Measurements from ENCODE around the gene ZNF462. TPM values are rescaled to one million over a fixed set of nuclear protein-coding genes. Genes with fewer than 3 reads are reported as not detected.

The ZNF462 gene
- total RNA-seq, 1 donor from 2014 or later, result 32.1 TPM

DNA sequence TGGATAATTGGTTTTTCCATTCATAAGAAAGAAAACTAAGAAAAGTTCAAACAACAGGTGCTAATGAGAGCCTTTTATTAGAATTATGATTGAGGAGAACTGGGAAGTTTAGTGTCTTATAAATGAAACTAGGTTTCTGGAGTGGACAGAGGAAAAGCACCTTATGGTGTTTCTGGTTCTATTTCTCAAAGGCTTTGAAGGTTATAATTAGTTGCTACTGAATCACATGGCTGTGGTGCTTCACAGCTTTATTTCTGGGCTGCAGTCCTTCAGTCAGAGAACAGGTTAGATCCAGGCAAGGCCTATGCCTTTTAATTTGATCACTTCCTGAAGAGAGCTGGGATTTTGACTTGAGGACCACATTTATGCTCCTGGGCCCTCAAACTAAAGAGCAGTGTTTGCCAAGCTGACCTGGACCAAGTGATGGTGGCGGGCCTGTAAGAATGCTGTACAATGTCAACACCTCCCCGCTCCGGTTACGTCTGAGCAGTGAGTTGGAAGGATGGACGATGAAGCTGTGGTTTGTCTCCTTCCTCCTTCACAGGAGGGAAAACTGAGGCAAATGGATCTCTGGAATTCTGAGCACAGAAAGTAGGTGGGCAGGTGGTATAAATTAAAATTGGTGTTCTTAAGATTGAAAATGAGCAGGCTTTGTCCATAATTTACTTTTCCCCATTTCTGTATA lies 56.0 kb downstream of the ZNF462 start:
- Histone ChIP-seq H3K27me3 (ENCODE audit: control insufficient read depth, insufficient read depth, low read length) (no peaks in the 10 kb centered on the region), H3K36me3 (ENCODE audit: control insufficient read depth, insufficient read depth, low read length) (no peaks in the 10 kb centered on the region), H3K4me3 (ENCODE audit: low read depth, low read length) (no peak overlapping the region)
- DNase-seq (ENCODE audit: low read depth), result no peak
- TF ChIP-seq, protein P1, sequence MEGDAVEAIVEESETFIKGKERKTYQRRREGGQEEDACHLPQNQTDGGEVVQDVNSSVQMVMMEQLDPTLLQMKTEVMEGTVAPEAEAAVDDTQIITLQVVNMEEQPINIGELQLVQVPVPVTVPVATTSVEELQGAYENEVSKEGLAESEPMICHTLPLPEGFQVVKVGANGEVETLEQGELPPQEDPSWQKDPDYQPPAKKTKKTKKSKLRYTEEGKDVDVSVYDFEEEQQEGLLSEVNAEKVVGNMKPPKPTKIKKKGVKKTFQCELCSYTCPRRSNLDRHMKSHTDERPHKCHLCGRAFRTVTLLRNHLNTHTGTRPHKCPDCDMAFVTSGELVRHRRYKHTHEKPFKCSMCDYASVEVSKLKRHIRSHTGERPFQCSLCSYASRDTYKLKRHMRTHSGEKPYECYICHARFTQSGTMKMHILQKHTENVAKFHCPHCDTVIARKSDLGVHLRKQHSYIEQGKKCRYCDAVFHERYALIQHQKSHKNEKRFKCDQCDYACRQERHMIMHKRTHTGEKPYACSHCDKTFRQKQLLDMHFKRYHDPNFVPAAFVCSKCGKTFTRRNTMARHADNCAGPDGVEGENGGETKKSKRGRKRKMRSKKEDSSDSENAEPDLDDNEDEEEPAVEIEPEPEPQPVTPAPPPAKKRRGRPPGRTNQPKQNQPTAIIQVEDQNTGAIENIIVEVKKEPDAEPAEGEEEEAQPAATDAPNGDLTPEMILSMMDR (IDR thresholded peaks at IDR 0.05; ENCODE audit: insufficient read depth, low read length, poor library complexity, severe bottlenecking), result no peak

DNA sequence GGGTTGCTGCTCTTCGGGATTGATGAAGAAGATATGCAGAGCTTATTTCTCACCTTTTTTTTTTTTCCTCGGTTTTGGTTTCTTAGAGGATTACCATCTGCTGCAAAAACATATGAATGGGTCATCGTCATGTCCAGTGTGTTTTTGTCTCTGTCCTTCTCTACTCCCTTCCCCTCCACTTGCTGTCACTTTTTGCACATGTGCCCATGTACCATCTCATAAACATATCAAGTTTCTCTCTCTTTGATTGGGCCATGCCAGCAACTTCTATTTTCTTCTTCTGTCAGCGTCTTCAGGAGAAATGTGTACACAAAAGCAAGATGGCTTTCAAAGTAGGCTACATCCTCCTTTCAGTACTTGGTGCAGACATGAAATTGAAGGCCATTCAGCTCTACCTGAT lies 57.1 kb downstream of the ZNF462 start:
- Histone ChIP-seq H3K36me3 (ENCODE audit: control insufficient read depth, insufficient read depth, low read length) (no peaks in the 10 kb centered on the region), H3K4me3 (ENCODE audit: low read depth, low read length) (no peak overlapping the region), H3K27me3 (ENCODE audit: control insufficient read depth, insufficient read depth, low read length) (no peaks in the 10 kb centered on the region)
- TF ChIP-seq, protein P1 (IDR thresholded peaks at IDR 0.05; ENCODE audit: insufficient read depth, low read length, poor library complexity, severe bottlenecking), result no peak
- no peak for DNase-seq (ENCODE audit: low read depth)

DNA sequence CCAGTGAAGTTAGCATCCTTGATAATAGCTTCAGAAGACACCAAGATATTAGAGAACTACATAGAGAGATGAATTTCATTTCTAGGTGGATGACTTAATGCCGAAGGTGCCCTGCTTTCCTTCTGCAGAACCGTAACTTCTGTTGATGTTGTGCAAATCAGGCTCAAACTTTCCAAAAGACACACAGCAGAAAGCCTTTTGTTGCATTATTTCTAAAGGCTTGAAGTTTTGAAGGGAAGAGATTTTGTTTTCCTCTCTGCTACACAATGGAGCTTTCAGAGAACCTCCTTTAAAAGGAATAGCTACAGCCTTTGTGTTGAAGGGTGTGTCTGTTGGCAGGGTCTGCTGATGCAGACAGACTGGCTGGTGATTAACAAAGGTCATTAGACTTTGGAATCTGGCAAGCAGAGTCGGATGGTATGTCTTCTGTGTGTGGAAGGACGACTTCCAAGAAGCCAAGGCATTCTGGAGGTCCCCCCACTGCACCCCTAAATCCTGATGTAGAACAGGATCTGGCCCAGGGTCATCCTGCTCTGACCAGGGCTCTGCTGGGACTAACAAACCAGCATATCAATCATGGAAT lies 57.8 kb downstream of the ZNF462 start:
- Histone ChIP-seq H3K27me3 (ENCODE audit: control insufficient read depth, insufficient read depth, low read length) (no peaks in the 10 kb centered on the region), H3K4me3 (ENCODE audit: low read depth, low read length) (no peak overlapping the region), H3K36me3 (ENCODE audit: control insufficient read depth, insufficient read depth, low read length) (no peaks in the 10 kb centered on the region)
- TF ChIP-seq, protein P1 (IDR thresholded peaks at IDR 0.05; ENCODE audit: insufficient read depth, low read length, poor library complexity, severe bottlenecking), result no peak
- peak; percentile 35 for DNase-seq (ENCODE audit: low read depth)

DNA sequence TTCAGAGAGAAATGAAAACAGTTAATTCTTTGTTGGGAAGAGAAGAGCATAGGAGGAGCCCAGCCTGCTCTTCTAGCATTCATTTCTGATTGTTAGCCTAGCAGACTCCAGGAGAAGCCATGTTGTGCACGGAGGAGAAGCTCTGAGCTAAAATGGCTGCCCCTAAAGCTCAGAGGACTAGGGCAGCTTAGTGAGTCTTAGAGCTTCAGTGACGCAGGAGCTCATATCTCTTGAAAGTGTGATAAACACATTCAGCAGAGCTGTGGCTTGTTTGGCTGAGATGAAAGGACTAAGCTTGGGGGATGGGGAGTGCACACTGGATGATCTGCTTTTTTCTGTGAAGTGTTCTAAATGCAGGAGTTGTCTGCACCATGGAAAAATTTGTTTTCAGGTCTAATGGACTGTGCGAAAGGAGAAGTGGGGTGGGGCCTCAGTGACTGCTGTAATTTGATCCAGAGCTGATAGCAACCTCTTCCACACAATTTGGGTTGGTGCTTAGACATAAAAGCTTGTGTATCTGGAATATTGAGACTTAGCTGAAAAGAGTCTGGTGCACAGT lies 58.5 kb downstream of the ZNF462 start:
- Histone ChIP-seq H3K27me3 (ENCODE audit: control insufficient read depth, insufficient read depth, low read length) (no peaks in the 10 kb centered on the region), H3K4me3 (ENCODE audit: low read depth, low read length) (no peak overlapping the region), H3K36me3 (ENCODE audit: control insufficient read depth, insufficient read depth, low read length) (no peaks in the 10 kb centered on the region)
- DNase-seq (ENCODE audit: low read depth), result peak; percentile 32
- TF ChIP-seq, protein P1 (IDR thresholded peaks at IDR 0.05; ENCODE audit: insufficient read depth, low read length, poor library complexity, severe bottlenecking), result no peak

DNA sequence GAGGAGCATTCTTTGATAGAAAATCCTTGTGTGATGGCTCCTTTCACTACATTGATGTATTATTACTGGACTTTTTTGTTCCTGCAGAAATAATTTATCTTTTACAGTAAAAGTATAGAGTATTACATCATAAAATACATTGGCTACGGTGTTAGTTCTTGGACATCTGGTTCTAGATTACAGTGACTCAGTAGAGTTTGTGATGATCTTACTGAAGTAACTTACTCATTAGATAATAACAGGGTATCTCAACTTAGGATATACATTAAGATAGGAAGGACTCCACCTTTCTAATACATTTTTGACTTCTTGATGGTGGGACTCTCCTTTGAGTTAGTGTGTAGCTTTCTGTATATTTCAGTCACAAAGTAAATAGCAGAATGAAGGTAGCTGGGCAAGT lies 59.1 kb downstream of the ZNF462 start:
- H3K4me3 ChIP-seq (ENCODE audit: low read depth, low read length), result no peak overlapping the region
- no peaks in the 10 kb centered on the region for H3K27me3 ChIP-seq (ENCODE audit: control insufficient read depth, insufficient read depth, low read length)
- H3K36me3 ChIP-seq (ENCODE audit: control insufficient read depth, insufficient read depth, low read length), result no peaks in the 10 kb centered on the region
- TF ChIP-seq, protein P1 (IDR thresholded peaks at IDR 0.05; ENCODE audit: insufficient read depth, low read length, poor library complexity, severe bottlenecking), result no peak
- DNase-seq (ENCODE audit: low read depth), result no peak

Measured in kidney epithelial cell (primary cell).